ES-I3 (cell line): ENCODE measurements around the gene LACRT.
"Not testable (repeated sequence)": the region's sequence is repeated elsewhere in the genome, so short reads cannot be mapped to it uniquely, and the experiment has no call there.

Source experiments
- H3K36me3 ChIP-seq: 2 replicates; pipeline ENCODE4 v1.6.1; 2013; ENCODE audit warnings: mild to moderate bottlenecking, low read length, control low read depth, moderate library complexity; ENCODE audit not compliant: insufficient read depth
- H3K4me1 ChIP-seq: 2 replicates; pipeline ENCODE4 v1.6.1; 2013; ENCODE audit warnings: mild to moderate bottlenecking, control low read depth, low read length; ENCODE audit not compliant: insufficient read depth
- H3K9ac ChIP-seq: 2 replicates; pipeline ENCODE4 v1.6.1; 2013; ENCODE audit warnings: low read depth, mild to moderate bottlenecking, low read length, moderate library complexity
- H3K9me3 ChIP-seq: 2 replicates; pipeline ENCODE4 v1.6.1; 2013; ENCODE audit warnings: mild to moderate bottlenecking, low read length, moderate library complexity; ENCODE audit not compliant: control insufficient read depth, insufficient read depth

LACRT gene

GRCh38 chr12:54654926-54655325 lies 20.2 kb upstream of the LACRT start:
- no peak overlapping the region for H3K9ac ChIP-seq
- no peaks in the 10 kb centered on the region for H3K4me1 ChIP-seq
- no peaks in the 10 kb centered on the region for H3K36me3 ChIP-seq
- H3K9me3 ChIP-seq = no peaks in the 10 kb centered on the region

DNA sequence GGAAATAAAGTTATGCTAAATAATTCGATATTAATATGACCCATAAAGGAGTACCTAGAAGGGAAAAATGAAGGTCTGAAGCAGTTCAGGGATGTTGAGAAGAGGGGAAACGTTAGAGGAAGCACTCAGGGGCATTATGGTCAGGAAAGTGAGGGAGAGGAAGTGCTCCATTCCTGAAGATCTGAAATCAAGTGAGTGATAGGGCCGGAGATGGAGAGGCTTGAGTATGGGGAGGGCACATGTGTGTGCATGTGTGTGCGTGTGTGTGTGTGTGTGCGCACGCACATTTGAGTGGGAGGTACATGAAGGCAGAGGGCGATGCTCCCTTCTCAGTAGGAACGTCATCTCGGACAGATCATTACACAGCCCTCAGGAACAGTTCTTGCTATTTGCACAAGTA lies 18.3 kb upstream of the LACRT start:
- H3K9ac ChIP-seq = no peak overlapping the region
- H3K36me3 ChIP-seq = no peaks in the 10 kb centered on the region
- H3K9me3 ChIP-seq = no peaks in the 10 kb centered on the region
- H3K4me1 ChIP-seq = no peaks in the 10 kb centered on the region

DNA sequence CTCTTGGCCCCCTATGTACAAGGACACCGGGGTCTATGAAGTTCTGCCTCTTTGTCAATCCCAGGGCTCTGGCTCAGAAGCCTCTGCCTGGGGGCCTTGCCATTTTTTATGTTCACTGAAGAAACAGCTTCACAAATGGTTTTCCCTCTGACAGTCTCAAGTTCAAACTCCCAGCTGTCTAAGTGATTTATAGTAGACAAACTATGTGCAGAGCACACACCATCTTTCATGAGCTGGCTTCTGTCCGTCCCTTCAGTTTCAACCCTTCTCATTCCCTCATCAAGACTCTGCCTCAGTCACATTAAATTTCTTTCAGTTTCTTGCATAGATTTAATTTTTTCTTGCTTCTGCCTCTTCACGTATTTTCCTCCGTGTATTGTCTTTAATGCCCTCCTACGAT lies 16.2 kb upstream of the LACRT start:
- no peak overlapping the region for H3K9ac ChIP-seq

DNA sequence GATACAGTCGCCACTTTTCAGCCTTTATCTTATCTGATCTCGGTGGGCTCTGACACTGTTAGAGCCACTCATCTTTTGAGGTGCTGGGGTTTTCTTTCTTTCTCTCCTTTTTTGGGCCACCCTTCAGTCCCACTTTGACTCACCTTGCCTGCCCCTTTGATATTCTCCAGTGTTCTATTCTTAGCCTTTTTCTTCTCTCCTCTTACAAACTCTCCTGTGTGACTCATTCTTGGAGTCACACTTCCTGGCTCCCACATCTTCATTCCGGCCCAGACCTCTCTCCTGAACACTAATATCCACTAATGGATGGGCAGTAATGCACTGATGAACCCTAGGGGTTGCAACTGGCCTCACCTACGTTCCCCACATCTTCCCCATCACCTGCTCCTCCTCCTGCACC lies 15.7 kb upstream of the LACRT start:
- no peaks in the 10 kb centered on the region for H3K36me3 ChIP-seq
- H3K4me1 ChIP-seq = no peaks in the 10 kb centered on the region
- no peaks in the 10 kb centered on the region for H3K9me3 ChIP-seq
- no peak overlapping the region for H3K9ac ChIP-seq

More for the DNA sequence above, 16.2 kb upstream of the LACRT start:
- Histone ChIP-seq H3K36me3 (no peaks in the 10 kb centered on the region), H3K4me1 (no peaks in the 10 kb centered on the region), H3K9me3 (no peaks in the 10 kb centered on the region)

DNA sequence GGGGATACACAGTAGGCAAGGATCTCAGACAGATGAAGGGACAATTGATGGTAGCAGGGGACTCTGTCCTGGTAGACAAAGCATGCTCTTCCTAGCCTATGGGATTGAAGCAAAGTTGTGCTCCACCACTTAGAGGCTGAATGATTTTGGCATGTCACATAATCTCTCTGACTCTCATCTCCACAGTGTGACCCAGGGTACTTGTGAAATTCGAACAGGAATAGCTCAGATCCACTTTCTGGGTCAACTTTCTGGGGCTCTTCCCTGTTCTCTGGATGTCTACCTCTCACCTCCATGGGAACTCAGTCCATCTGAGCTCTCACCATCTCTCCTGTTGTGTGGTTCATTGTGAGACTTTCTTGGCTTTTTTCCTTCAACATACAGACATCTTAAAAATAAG lies 15.1 kb upstream of the LACRT start:
- Histone ChIP-seq H3K4me1 (no peaks in the 10 kb centered on the region), H3K36me3 (no peaks in the 10 kb centered on the region), H3K9ac (no peak overlapping the region), H3K9me3 (no peaks in the 10 kb centered on the region)

- Histone ChIP-seq H3K36me3 (no peaks in the 10 kb centered on the region), H3K4me1 (no peaks in the 10 kb centered on the region), H3K9me3 (no peaks in the 10 kb centered on the region), H3K9ac (no peak within 1 kb of the TSS)
Measured at GRCh38 chr12:54648265-54648664, 13.6 kb upstream of the LACRT start, which contains the start of gene DCD. DCD (minus strand) TSS chr12:54648365; CDS start chr12:54648303, 62 bp downstream.

GRCh38 chr12:54641554-54641953 lies 6.9 kb upstream of the LACRT start:
- Histone ChIP-seq H3K9me3 (no peaks in the 10 kb centered on the region), H3K9ac (no peak overlapping the region), H3K36me3 (no peaks in the 10 kb centered on the region), H3K4me1 (no peaks in the 10 kb centered on the region)

DNA sequence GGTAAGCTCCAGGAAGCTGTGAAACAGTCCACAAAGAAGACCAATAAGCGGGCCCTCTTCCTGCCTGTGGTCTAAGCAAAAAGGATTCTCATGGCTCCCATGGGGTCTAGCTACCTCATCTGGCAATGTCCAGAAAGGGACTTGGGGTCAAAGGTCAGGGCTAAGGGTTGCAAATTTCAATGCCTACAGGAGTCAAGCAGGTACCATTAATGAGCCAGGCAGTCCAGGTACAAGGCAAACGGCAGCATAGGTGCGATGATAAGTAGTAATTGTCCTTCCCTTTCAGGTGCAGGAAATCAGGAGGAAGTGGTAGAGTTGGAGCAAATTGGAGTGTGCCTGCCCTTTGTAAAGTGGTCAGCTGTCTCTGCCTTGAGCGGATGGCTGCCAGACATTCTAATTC lies 6.4 kb upstream of the LACRT start:
- H3K9me3 ChIP-seq = no peaks in the 10 kb centered on the region

GRCh38 chr12:54639112-54639511 lies 4.4 kb upstream of the LACRT start:
- not testable (repeated sequence) for H3K9me3 ChIP-seq, H3K9ac ChIP-seq, H3K36me3 ChIP-seq, H3K4me1 ChIP-seq

More for the DNA sequence above, 6.4 kb upstream of the LACRT start:
- H3K9ac ChIP-seq = no peak overlapping the region
- no peaks in the 10 kb centered on the region for H3K4me1 ChIP-seq
- H3K36me3 ChIP-seq = no peaks in the 10 kb centered on the region

- Histone ChIP-seq H3K36me3 (no peaks in the 10 kb centered on the region), H3K4me1 (no peaks in the 10 kb centered on the region), H3K9me3 (peaks cover 10% of the 10 kb centered on the region; the same call in 1 of the 2 replicates), H3K9ac (no peak overlapping the region)
Measured at GRCh38 chr12:54631988-54632728, 2.5 kb downstream of the LACRT start.

GRCh38 chr12:54631551-54631950 lies 3.1 kb downstream of the LACRT start:
- Histone ChIP-seq H3K9me3 (peaks cover 10% of the 10 kb centered on the region; the same call in 1 of the 2 replicates), H3K9ac (no peak overlapping the region), H3K36me3 (no peaks in the 10 kb centered on the region), H3K4me1 (no peaks in the 10 kb centered on the region)

- Histone ChIP-seq H3K4me1 (no peaks in the 10 kb centered on the region), H3K9ac (no peak overlapping the region), H3K9me3 (peaks cover 10% of the 10 kb centered on the region; the same call in 1 of the 2 replicates), H3K36me3 (no peaks in the 10 kb centered on the region)
Measured at GRCh38 chr12:54629925-54630324, 4.8 kb downstream of the LACRT start.

DNA sequence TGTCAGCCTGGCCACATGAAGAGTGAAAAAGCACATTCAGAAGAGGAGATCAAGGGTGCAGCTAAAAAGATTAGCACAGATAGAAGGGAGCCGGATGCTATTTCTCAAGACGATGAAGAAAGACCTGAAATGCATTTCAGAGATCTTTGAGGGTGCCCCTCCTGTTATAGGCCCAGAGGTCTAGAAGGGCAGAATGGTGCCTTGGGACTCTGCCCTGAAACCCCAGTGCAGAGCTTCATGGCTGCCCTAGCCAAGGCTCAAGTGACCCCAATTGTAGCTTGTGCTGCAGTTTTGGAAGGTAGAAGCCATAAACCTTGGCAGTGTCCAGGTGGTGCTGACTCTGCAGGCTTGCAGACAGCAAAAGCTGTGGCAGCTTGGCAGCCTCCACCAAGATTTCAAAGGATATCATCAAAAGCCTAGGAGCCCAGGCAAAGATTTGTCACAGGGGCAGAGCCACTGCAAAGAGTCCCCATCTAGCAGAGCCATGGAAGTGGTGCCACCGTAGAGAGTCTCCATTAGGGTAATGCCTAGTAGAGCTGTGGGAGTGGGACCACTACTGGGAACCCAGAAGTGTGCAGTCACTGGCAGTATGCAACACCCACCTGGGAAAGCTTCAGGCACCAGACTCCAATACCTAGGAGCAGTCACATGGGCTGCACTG lies 6.4 kb downstream of the LACRT start:
- no peaks in the 10 kb centered on the region for H3K36me3 ChIP-seq
- peaks cover 10% of the 10 kb centered on the region; the same call in 1 of the 2 replicates for H3K9me3 ChIP-seq
- no peaks in the 10 kb centered on the region for H3K4me1 ChIP-seq
- no peak overlapping the region for H3K9ac ChIP-seq

DNA sequence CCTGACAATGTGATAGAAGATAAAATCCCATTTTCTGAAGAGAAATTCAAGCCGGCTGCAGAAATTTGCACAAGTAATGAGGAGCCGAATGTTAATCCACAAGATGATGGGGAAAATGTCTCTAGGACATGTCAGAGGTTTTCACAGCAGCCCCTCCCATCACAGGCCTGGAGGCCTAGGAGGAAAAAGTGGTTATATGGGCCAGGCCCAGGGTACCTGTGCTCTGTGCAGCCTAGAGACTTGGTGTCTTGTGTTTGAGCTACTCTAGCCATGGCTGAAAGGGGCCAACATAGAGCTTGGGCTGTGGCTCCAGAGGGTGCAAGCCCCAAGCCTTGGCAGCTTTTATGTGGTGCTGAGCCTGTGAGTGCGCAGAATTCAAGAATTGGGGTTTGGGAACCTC lies 7.4 kb downstream of the LACRT start:
- no peaks in the 10 kb centered on the region for H3K4me1 ChIP-seq

GRCh38 chr12:54625598-54625997 lies 9.1 kb downstream of the LACRT start:
- H3K9me3 ChIP-seq = peaks cover 10% of the 10 kb centered on the region; the same call in 1 of the 2 replicates
- H3K36me3 ChIP-seq = no peaks in the 10 kb centered on the region
- H3K4me1 ChIP-seq = no peaks in the 10 kb centered on the region
- no peak overlapping the region for H3K9ac ChIP-seq

More for the DNA sequence above, 7.4 kb downstream of the LACRT start:
- H3K9me3 ChIP-seq = peaks cover 10% of the 10 kb centered on the region; the same call in 1 of the 2 replicates
- H3K9ac ChIP-seq = no peak overlapping the region
- H3K36me3 ChIP-seq = no peaks in the 10 kb centered on the region
